GM19328 (cell line): ENCODE measurements around the gene PFKFB4.

Source experiments
- ATAC-seq: cut with Tn5 transposase; IDR thresholded peaks from one replicate; pipeline ENCODE4 v1.9.1; 2021; ENCODE audit warnings: mild to moderate bottlenecking, moderate library complexity; ENCODE audit not compliant: unreplicated experiment

PFKFB4 gene

DNA sequence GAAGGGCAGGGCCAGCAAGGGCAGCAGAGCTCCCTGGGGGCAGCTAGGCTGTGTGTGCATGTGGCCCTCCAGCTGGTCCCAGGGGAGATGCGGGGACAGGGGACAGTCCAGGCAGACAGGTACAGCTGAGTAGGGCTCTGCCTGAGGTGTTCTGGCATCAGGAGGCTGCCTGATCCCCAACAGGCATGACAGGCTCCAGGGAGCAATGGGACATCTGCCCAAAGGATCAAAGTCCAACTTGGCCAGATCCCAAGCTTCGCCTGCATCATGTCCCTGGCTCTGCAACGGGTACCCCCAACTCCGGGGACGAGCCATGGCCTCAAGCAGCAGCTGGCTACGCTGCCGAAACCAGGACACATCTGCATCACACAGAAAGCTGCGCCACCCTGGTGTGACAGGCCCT lies 88.3 kb downstream of the PFKFB4 start:
- no peak for ATAC-seq
